IPS-18a (cell line): Measurements from ENCODE around the gene RNF34.
"Not testable (repeated sequence)": the region's sequence is repeated elsewhere in the genome, so short reads cannot be mapped to it uniquely, and the experiment has no call there.

Experiments used
- H3K27ac ChIP-seq: one replicate; pipeline ENCODE4 v1.5.1; 2013; ENCODE audit warnings: low read length
- H3K27me3 ChIP-seq: one replicate; pipeline ENCODE4 v1.6.1; 2013; ENCODE audit warnings: mild to moderate bottlenecking, low read length; ENCODE audit not compliant: control insufficient read depth, insufficient read depth
- H3K36me3 ChIP-seq: one replicate; pipeline ENCODE4 v1.6.1; 2013; ENCODE audit warnings: low read depth, low read length; ENCODE audit not compliant: control insufficient read depth
- H3K4me1 ChIP-seq: one replicate; pipeline ENCODE4 v1.6.1; 2013; ENCODE audit warnings: low read depth, low read length; ENCODE audit not compliant: control insufficient read depth
- H3K4me3 ChIP-seq: one replicate; pipeline ENCODE4 v1.5.1; 2013; ENCODE audit warnings: low read length
- H3K9ac ChIP-seq: one replicate; pipeline ENCODE4 v1.6.1; 2013; ENCODE audit warnings: mild to moderate bottlenecking, low read length, moderate library complexity
- H3K9me3 ChIP-seq: one replicate; pipeline ENCODE4 v1.6.1; 2013; ENCODE audit warnings: low read depth, low read length; ENCODE audit not compliant: control insufficient read depth

Gene RNF34

GRCh38 chr12:121373755-121374154 is 26.2 kb upstream of the RNF34 start:
- Histone ChIP-seq H3K9me3 (no peaks in the 10 kb centered on the region), H3K27ac (no peak overlapping the region), H3K4me3 (no peak overlapping the region), H3K9ac (no peak overlapping the region), H3K36me3 (no peaks in the 10 kb centered on the region), H3K4me1 (no peaks in the 10 kb centered on the region), H3K27me3 (no peaks in the 10 kb centered on the region)

GRCh38 chr12:121374336-121374735 is 25.6 kb upstream of the RNF34 start:
- H3K4me3 ChIP-seq, H3K9me3 ChIP-seq, H3K4me1 ChIP-seq, H3K27me3 ChIP-seq, H3K36me3 ChIP-seq, H3K27ac ChIP-seq, H3K9ac ChIP-seq: not testable (repeated sequence)

- H3K36me3 ChIP-seq, H3K4me3 ChIP-seq, H3K27me3 ChIP-seq, H3K9me3 ChIP-seq, H3K9ac ChIP-seq, H3K4me1 ChIP-seq, H3K27ac ChIP-seq: not testable (repeated sequence)
Measured at GRCh38 chr12:121374945-121375584, 24.9 kb upstream of the RNF34 start.

- H3K9ac ChIP-seq, result no peak overlapping the region
- no peaks in the 10 kb centered on the region for H3K27me3 ChIP-seq
- no peak overlapping the region for H3K4me3 ChIP-seq
- H3K36me3 ChIP-seq, result no peaks in the 10 kb centered on the region
- no peak overlapping the region for H3K27ac ChIP-seq
- H3K4me1 ChIP-seq, result no peaks in the 10 kb centered on the region
- no peaks in the 10 kb centered on the region for H3K9me3 ChIP-seq
Measured at GRCh38 chr12:121376754-121377697, 22.9 kb upstream of the RNF34 start.

- Histone ChIP-seq H3K27me3 (no peaks in the 10 kb centered on the region), H3K36me3 (no peaks in the 10 kb centered on the region), H3K27ac (no peak overlapping the region), H3K4me3 (no peak overlapping the region), H3K9ac (no peak overlapping the region), H3K4me1 (no peaks in the 10 kb centered on the region), H3K9me3 (no peaks in the 10 kb centered on the region)
Measured at GRCh38 chr12:121378736-121379135, 21.2 kb upstream of the RNF34 start.

GRCh38 chr12:121379945-121380344 is 20.0 kb upstream of the RNF34 start:
- Histone ChIP-seq H3K4me1 (no peaks in the 10 kb centered on the region), H3K9me3 (no peaks in the 10 kb centered on the region), H3K4me3 (no peak overlapping the region), H3K36me3 (no peaks in the 10 kb centered on the region), H3K9ac (no peak overlapping the region), H3K27me3 (no peaks in the 10 kb centered on the region), H3K27ac (no peak overlapping the region)

- no peaks in the 10 kb centered on the region for H3K36me3 ChIP-seq
- no peak overlapping the region for H3K9ac ChIP-seq
- no peaks in the 10 kb centered on the region for H3K9me3 ChIP-seq
- no peak overlapping the region for H3K27ac ChIP-seq
- no peaks in the 10 kb centered on the region for H3K27me3 ChIP-seq
- no peaks in the 10 kb centered on the region for H3K4me1 ChIP-seq
- H3K4me3 ChIP-seq, result no peak overlapping the region
Measured at GRCh38 chr12:121383601-121384021, 16.3 kb upstream of the RNF34 start.

- H3K27ac ChIP-seq, H3K9me3 ChIP-seq, H3K4me1 ChIP-seq, H3K27me3 ChIP-seq, H3K4me3 ChIP-seq, H3K36me3 ChIP-seq, H3K9ac ChIP-seq: not testable (repeated sequence)
Measured at GRCh38 chr12:121384891-121385290, 15.0 kb upstream of the RNF34 start.

GRCh38 chr12:121388421-121388981 is 11.4 kb upstream of the RNF34 start:
- Histone ChIP-seq H3K9me3 (no peaks in the 10 kb centered on the region), H3K4me1 (no peaks in the 10 kb centered on the region), H3K36me3 (no peaks in the 10 kb centered on the region), H3K27ac (no peak overlapping the region), H3K27me3 (no peaks in the 10 kb centered on the region), H3K4me3 (no peak overlapping the region), H3K9ac (no peak overlapping the region)

- H3K27me3 ChIP-seq, result no peaks in the 10 kb centered on the region
- no peaks in the 10 kb centered on the region for H3K36me3 ChIP-seq
- no peak overlapping the region for H3K9ac ChIP-seq
- H3K4me1 ChIP-seq, result no peaks in the 10 kb centered on the region
- H3K9me3 ChIP-seq, result no peaks in the 10 kb centered on the region
- no peak overlapping the region for H3K27ac ChIP-seq
- H3K4me3 ChIP-seq, result no peak overlapping the region
Measured at GRCh38 chr12:121390856-121391255, 9.1 kb upstream of the RNF34 start.

GRCh38 chr12:121391619-121392324 is 8.1 kb upstream of the RNF34 start:
- Histone ChIP-seq H3K27me3 (no peaks in the 10 kb centered on the region), H3K9me3 (no peaks in the 10 kb centered on the region), H3K36me3 (no peaks in the 10 kb centered on the region), H3K27ac (no peak overlapping the region), H3K4me1 (no peaks in the 10 kb centered on the region), H3K4me3 (no peak overlapping the region), H3K9ac (no peak overlapping the region)
